Measurements from ENCODE around the gene ADGRD2.
A peak's percentile ranks its signal among the peaks of the same experiment; 100 is the strongest.

The ADGRD2 gene

GRCh38 chr9:124472770-124473169, 22.5 kb downstream of the ADGRD2 start:
- Histone ChIP-seq H3K4me1 (ENCODE audit: control insufficient read depth in 2 of 2, insufficient read depth in 1 of 2, low read depth in 1 of 2, low read length in 2 of 2) (peaks cover 8 to 16% of the 10 kb centered on the region in 2 donors), H2BK15ac (ENCODE audit: low read length) (peak overlapping the region; percentile 78), H3K27ac (replicated peaks; ENCODE audit: low read length) (no peak overlapping the region), H3K79me1 (ENCODE audit: low read depth, low read length) (no peaks in the 10 kb centered on the region), H3K18ac (ENCODE audit: low read length) (peak overlapping the region; percentile 38), H4K91ac (ENCODE audit: low read depth, low read length, poor library complexity) (no peak overlapping the region), H3K4me2 (ENCODE audit: insufficient read depth, low read length, poor library complexity, severe bottlenecking) (no peak overlapping the region), H3K4ac (ENCODE audit: low read length) (no peak overlapping the region), H3K9me3 (replicated peaks in 1 of 2; ENCODE audit: control insufficient read depth in 2 of 2, insufficient read depth in 1 of 2, low read depth in 1 of 2, low read length in 2 of 2) (no peaks in the 10 kb centered on the region), H3K23ac (ENCODE audit: low read depth, low read length, poor library complexity) (no peak overlapping the region), H4K8ac (ENCODE audit: low read depth, low read length) (no peak overlapping the region), H3K9ac (ENCODE audit: low read depth, low read length, poor library complexity) (no peak overlapping the region), H2BK5ac (ENCODE audit: low read length) (no peak overlapping the region), H3K36me3 (replicated peaks in 1 of 2; ENCODE audit: control insufficient read depth in 2 of 2, insufficient read depth in 2 of 2, low read length in 2 of 2) (no peaks in the 10 kb centered on the region), H2BK120ac (ENCODE audit: low read depth, low read length) (no peak overlapping the region), H2AK5ac (ENCODE audit: low read depth, low read length) (no peak overlapping the region), H3K27me3 (ENCODE audit: control insufficient read depth in 3 of 3, insufficient read depth in 3 of 3, low read depth in 1 of 3, low read length in 3 of 3) (peaks cover 0 to 75% (median 0%) of the 10 kb centered on the region in 3 experiments), H3K4me3 (ENCODE audit: low read length in 2 of 2) (no peak overlapping the region), H2AFZ (ENCODE audit: low read length) (no peak overlapping the region), H3K14ac (ENCODE audit: low read length) (no peak overlapping the region), H2BK12ac (ENCODE audit: low read length) (no peak overlapping the region)
- WGBS, 2 donors (ENCODE audit: extremely low coverage in 2 of 2, insufficient read length in 2 of 2, insufficient replicate concordance in 1 of 2), result no CpG with 5 or more reads among the region's 7 CpGs
- DNase-seq (ENCODE audit: low spot score), result no peak

GRCh38 chr9:124473310-124473709, 23.1 kb downstream of the ADGRD2 start:
- Histone ChIP-seq H2BK15ac (ENCODE audit: low read length) (peak overlapping the region; percentile 78), H3K18ac (ENCODE audit: low read length) (peak overlapping the region; percentile 38), H3K36me3 (replicated peaks in 1 of 2; ENCODE audit: control insufficient read depth in 2 of 2, insufficient read depth in 2 of 2, low read length in 2 of 2) (no peaks in the 10 kb centered on the region), H4K91ac (ENCODE audit: low read depth, low read length, poor library complexity) (peak overlapping the region; percentile 79), H3K9ac (ENCODE audit: low read depth, low read length, poor library complexity) (no peak overlapping the region), H2BK5ac (ENCODE audit: low read length) (no peak overlapping the region), H3K9me3 (replicated peaks in 1 of 2; ENCODE audit: control insufficient read depth in 2 of 2, insufficient read depth in 1 of 2, low read depth in 1 of 2, low read length in 2 of 2) (no peaks in the 10 kb centered on the region), H3K14ac (ENCODE audit: low read length) (peak overlapping the region; percentile 14), H2AFZ (ENCODE audit: low read length) (no peak overlapping the region), H4K8ac (ENCODE audit: low read depth, low read length) (no peak overlapping the region), H2BK120ac (ENCODE audit: low read depth, low read length) (no peak overlapping the region), H3K4me3 (ENCODE audit: low read length in 2 of 2) (no peak overlapping the region), H2AK5ac (ENCODE audit: low read depth, low read length) (peak overlapping the region; percentile 71), H3K4ac (ENCODE audit: low read length) (no peak overlapping the region), H3K4me1 (ENCODE audit: control insufficient read depth in 2 of 2, insufficient read depth in 1 of 2, low read depth in 1 of 2, low read length in 2 of 2) (peaks cover 12 to 20% of the 10 kb centered on the region in 2 donors), H3K27me3 (ENCODE audit: control insufficient read depth in 3 of 3, insufficient read depth in 3 of 3, low read depth in 1 of 3, low read length in 3 of 3) (peaks cover 0 to 76% (median 0%) of the 10 kb centered on the region in 3 experiments), H2BK12ac (ENCODE audit: low read length) (peak overlapping the region; percentile 69), H3K79me1 (ENCODE audit: low read depth, low read length) (no peaks in the 10 kb centered on the region), H3K23ac (ENCODE audit: low read depth, low read length, poor library complexity) (no peak overlapping the region), H3K4me2 (ENCODE audit: insufficient read depth, low read length, poor library complexity, severe bottlenecking) (no peak overlapping the region), H3K27ac (replicated peaks; ENCODE audit: low read length) (peak overlapping the region; percentile 19)
- DNase-seq (ENCODE audit: low spot score), result no peak
- no CpG with 5 or more reads among the region's 10 CpGs for WGBS, 2 donors (ENCODE audit: extremely low coverage in 2 of 2, insufficient read length in 2 of 2, insufficient replicate concordance in 1 of 2)

GRCh38 chr9:124474151-124474550, 23.9 kb downstream of the ADGRD2 start:
- Histone ChIP-seq H3K18ac (ENCODE audit: low read length) (peak overlapping the region; percentile 1), H4K91ac (ENCODE audit: low read depth, low read length, poor library complexity) (no peak overlapping the region), H2BK5ac (ENCODE audit: low read length) (no peak overlapping the region), H3K27ac (replicated peaks; ENCODE audit: low read length) (no peak overlapping the region), H3K4me2 (ENCODE audit: insufficient read depth, low read length, poor library complexity, severe bottlenecking) (no peak overlapping the region), H3K4me1 (ENCODE audit: control insufficient read depth in 2 of 2, insufficient read depth in 1 of 2, low read depth in 1 of 2, low read length in 2 of 2) (peaks cover 14 to 28% of the 10 kb centered on the region in 2 donors), H3K36me3 (replicated peaks in 1 of 2; ENCODE audit: control insufficient read depth in 2 of 2, insufficient read depth in 2 of 2, low read length in 2 of 2) (no peaks in the 10 kb centered on the region), H2BK12ac (ENCODE audit: low read length) (no peak overlapping the region), H3K4me3 (ENCODE audit: low read length in 2 of 2) (no peak overlapping the region), H2BK15ac (ENCODE audit: low read length) (no peak overlapping the region), H3K9ac (ENCODE audit: low read depth, low read length, poor library complexity) (no peak overlapping the region), H2BK120ac (ENCODE audit: low read depth, low read length) (peak overlapping the region; percentile 65), H4K8ac (ENCODE audit: low read depth, low read length) (no peak overlapping the region), H3K23ac (ENCODE audit: low read depth, low read length, poor library complexity) (no peak overlapping the region), H3K4ac (ENCODE audit: low read length) (no peak overlapping the region), H3K9me3 (replicated peaks in 1 of 2; ENCODE audit: control insufficient read depth in 2 of 2, insufficient read depth in 1 of 2, low read depth in 1 of 2, low read length in 2 of 2) (no peaks in the 10 kb centered on the region), H3K79me1 (ENCODE audit: low read depth, low read length) (no peaks in the 10 kb centered on the region), H3K14ac (ENCODE audit: low read length) (no peak overlapping the region), H2AK5ac (ENCODE audit: low read depth, low read length) (peak overlapping the region; percentile 98), H3K27me3 (ENCODE audit: control insufficient read depth in 3 of 3, insufficient read depth in 3 of 3, low read depth in 1 of 3, low read length in 3 of 3) (peaks cover 0 to 76% (median 2%) of the 10 kb centered on the region in 3 experiments), H2AFZ (ENCODE audit: low read length) (no peak overlapping the region)
- DNase-seq (ENCODE audit: low spot score), result no peak
- no CpG with 5 or more reads among the region's 4 CpGs for WGBS, 2 donors (ENCODE audit: extremely low coverage in 2 of 2, insufficient read length in 2 of 2, insufficient replicate concordance in 1 of 2)

GRCh38 chr9:124475158-124475867, 25.1 kb downstream of the ADGRD2 start:
- peak overlapping the region; percentile 77 for H3K14ac ChIP-seq (ENCODE audit: low read length)
- DNase-seq (ENCODE audit: low spot score), result no peak
- WGBS, 2 donors (ENCODE audit: extremely low coverage in 2 of 2, insufficient read length in 2 of 2, insufficient replicate concordance in 1 of 2), result no CpG with 5 or more reads among the region's 21 CpGs

More at GRCh38 chr9:124475158-124475867, 25.1 kb downstream of the ADGRD2 start:
- H3K23ac ChIP-seq (ENCODE audit: low read depth, low read length, poor library complexity), result peak overlapping the region; percentile 90
- no peak overlapping the region for H2AFZ ChIP-seq (ENCODE audit: low read length)
- H3K27me3 ChIP-seq (ENCODE audit: control insufficient read depth in 3 of 3, insufficient read depth in 3 of 3, low read depth in 1 of 3, low read length in 3 of 3), result peaks cover 0 to 76% (median 12%) of the 10 kb centered on the region in 3 experiments
- H3K9me3 ChIP-seq (replicated peaks in 1 of 2; ENCODE audit: control insufficient read depth in 2 of 2, insufficient read depth in 1 of 2, low read depth in 1 of 2, low read length in 2 of 2), result no peaks in the 10 kb centered on the region
- H2BK15ac ChIP-seq (ENCODE audit: low read length), result peak overlapping the region; percentile 95
- H4K8ac ChIP-seq (ENCODE audit: low read depth, low read length), result no peak overlapping the region
- H3K27ac ChIP-seq (replicated peaks; ENCODE audit: low read length), result no peak overlapping the region
- H3K36me3 ChIP-seq (replicated peaks in 1 of 2; ENCODE audit: control insufficient read depth in 2 of 2, insufficient read depth in 2 of 2, low read length in 2 of 2), result no peaks in the 10 kb centered on the region
- H3K18ac ChIP-seq (ENCODE audit: low read length), result peak overlapping the region; percentile 82
- H3K4me1 ChIP-seq (ENCODE audit: control insufficient read depth in 2 of 2, insufficient read depth in 1 of 2, low read depth in 1 of 2, low read length in 2 of 2), result peaks cover 14 to 32% of the 10 kb centered on the region in 2 donors
- no peaks in the 10 kb centered on the region for H3K79me1 ChIP-seq (ENCODE audit: low read depth, low read length)
- H3K9ac ChIP-seq (ENCODE audit: low read depth, low read length, poor library complexity), result peak overlapping the region; percentile 17
- peak overlapping the region in 1 of 2 donors; percentile 13 for H3K4me3 ChIP-seq (ENCODE audit: low read length in 2 of 2)
- H2BK120ac ChIP-seq (ENCODE audit: low read depth, low read length), result peak overlapping the region; percentile 65
- peak overlapping the region; percentile 95 for H2BK12ac ChIP-seq (ENCODE audit: low read length)
- H3K4ac ChIP-seq (ENCODE audit: low read length), result peak overlapping the region; percentile 90
- peak overlapping the region; percentile 100 for H4K91ac ChIP-seq (ENCODE audit: low read depth, low read length, poor library complexity)
- peak overlapping the region; percentile 78 for H2BK5ac ChIP-seq (ENCODE audit: low read length)
- peak overlapping the region; percentile 98 for H2AK5ac ChIP-seq (ENCODE audit: low read depth, low read length)
- H3K4me2 ChIP-seq (ENCODE audit: insufficient read depth, low read length, poor library complexity, severe bottlenecking), result no peak overlapping the region
